ENCODE results near the gene NHERF2. TPM values are rescaled to one million over a fixed set of nuclear protein-coding genes. Genes with fewer than 3 reads are reported as not detected.
A peak's percentile ranks its signal among the peaks of the same experiment; 100 is the strongest.

The NHERF2 gene
- not detected for polyA plus RNA-seq (2012; ENCODE audit: low read depth, missing spikeins)

DNA sequence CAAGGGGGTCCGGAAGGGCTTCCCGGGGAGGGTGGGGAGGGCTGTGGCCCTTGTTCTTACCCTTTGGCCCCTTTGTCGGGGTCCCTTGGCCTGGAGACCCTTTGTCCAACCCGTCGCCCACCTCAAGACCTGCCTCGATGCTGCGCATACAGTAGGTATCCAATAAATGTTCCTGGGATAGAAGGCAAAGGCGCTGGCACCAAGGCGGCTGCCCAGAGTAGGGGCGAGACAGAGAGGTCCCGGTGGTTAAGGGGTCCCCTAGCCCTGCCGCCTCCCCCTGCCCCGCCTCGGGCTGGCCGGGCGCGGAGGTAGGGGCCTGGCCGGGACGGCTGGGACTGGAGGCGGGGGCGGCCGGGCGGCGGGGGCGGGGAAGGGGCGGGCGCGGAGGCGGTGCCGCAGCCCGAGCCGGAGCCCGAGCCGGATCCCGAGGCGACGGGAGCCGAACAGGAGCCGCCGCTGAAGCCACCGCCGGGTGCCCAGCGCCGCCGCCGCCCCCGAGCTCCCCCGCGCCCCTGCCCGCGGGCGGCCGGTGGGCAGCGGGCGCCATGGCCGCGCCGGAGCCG is at the start of gene NHERF2:
Gene NHERF2, plus strand, starts transcription at position 442 of the 563 bp plus-strand sequence. Its CDS starts 104 bp downstream, at position 546.
- DNase-seq (ENCODE audit: insufficient read length, low spot score) (no peak), FAIRE-seq (no peak)
- no peak for TF ChIP-seq POLR2A (IDR thresholded peaks at IDR 0.05; ENCODE audit: low read depth, low read length)
- TF ChIP-seq SPI1 (IDR thresholded peaks at IDR 0.05; ENCODE audit: low read depth, low read length): no peak
- no peak for TF ChIP-seq POLR2AphosphoS5 (IDR thresholded peaks at IDR 0.05; ENCODE audit: low read depth, low read length)
- TF ChIP-seq PAX5 (IDR thresholded peaks at IDR 0.05; ENCODE audit: insufficient read depth, low read length, severe bottlenecking): no peak
- TF ChIP-seq POU2F2 (IDR thresholded peaks at IDR 0.05; ENCODE audit: low read depth, low read length): no peak
- no peak for TF ChIP-seq TAF1 (IDR thresholded peaks at IDR 0.05; ENCODE audit: low read depth, low read length)

DNA sequence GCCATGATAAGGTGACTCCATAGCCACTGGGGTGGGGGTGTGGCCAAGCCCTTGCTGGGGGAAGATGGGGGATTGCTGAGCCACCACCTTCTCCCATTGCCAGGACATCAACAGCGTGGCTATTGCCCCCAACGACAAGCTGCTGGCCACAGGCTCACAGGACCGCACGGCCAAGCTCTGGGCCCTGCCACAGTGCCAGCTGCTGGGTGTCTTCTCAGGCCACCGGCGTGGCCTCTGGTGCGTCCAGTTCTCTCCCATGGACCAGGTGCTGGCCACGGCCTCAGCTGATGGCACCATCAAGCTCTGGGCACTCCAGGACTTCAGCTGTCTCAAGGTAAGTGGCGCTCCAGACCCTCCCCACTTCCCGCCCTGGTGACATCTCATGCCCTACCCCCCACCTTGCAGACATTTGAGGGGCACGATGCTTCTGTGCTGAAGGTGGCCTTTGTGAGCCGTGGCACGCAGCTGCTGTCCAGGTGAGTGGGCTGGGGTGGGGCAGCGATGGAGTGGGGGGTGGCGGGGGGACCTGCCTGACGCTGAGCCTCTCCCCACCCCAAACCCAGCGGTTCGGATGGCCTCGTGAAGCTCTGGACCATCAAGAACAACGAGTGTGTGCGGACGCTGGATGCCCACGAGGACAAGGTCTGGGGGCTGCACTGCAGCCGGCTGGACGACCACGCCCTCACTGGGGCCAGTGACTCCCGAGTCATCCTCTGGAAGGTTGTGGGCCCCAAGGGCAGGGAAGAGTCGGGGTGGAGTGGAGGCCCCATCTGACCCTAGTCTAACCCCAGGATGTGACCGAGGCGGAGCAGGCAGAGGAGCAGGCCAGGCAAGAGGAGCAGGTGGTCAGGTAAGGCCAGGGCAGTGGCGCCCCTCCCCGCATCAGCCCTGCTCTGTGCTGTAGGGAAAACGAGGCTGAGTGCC is 49.5 kb upstream of the NHERF2 start:
- TF ChIP-seq POLR2AphosphoS5 (IDR thresholded peaks at IDR 0.05; ENCODE audit: low read depth, low read length) (no peak), POLR2A (IDR thresholded peaks at IDR 0.05; ENCODE audit: low read depth, low read length) (no peak), PAX5 (IDR thresholded peaks at IDR 0.05; ENCODE audit: insufficient read depth, low read length, severe bottlenecking) (no peak), TAF1 (IDR thresholded peaks at IDR 0.05; ENCODE audit: low read depth, low read length) (no peak), SPI1 (IDR thresholded peaks at IDR 0.05; ENCODE audit: low read depth, low read length) (no peak), POU2F2 (IDR thresholded peaks at IDR 0.05; ENCODE audit: low read depth, low read length) (no peak)
- FAIRE-seq (no peak), DNase-seq (ENCODE audit: insufficient read length, low spot score) (no peak)

DNA sequence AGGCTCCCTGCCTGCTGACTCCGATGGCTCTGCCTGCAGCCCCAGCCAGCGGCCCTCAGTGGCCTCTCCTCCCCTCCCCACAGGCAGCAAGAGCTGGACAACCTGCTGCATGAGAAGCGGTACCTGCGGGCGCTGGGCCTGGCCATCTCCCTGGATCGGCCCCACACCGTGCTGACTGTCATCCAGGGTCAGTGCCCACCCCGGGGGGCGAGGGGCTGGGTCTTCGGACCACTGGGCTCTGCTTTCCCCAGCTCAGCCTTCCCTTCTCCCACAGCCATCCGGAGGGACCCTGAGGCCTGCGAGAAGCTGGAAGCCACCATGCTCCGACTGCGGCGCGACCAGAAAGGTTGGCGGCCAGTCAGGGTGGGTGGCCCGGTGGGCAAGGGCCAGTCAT is 48.8 kb upstream of the NHERF2 start:
- DNase-seq (ENCODE audit: insufficient read length, low spot score) (no peak), FAIRE-seq (no peak)
- no peak for TF ChIP-seq POU2F2 (IDR thresholded peaks at IDR 0.05; ENCODE audit: low read depth, low read length)
- no peak for TF ChIP-seq PAX5 (IDR thresholded peaks at IDR 0.05; ENCODE audit: insufficient read depth, low read length, severe bottlenecking)
- no peak for TF ChIP-seq POLR2AphosphoS5 (IDR thresholded peaks at IDR 0.05; ENCODE audit: low read depth, low read length)
- TF ChIP-seq SPI1 (IDR thresholded peaks at IDR 0.05; ENCODE audit: low read depth, low read length): no peak
- no peak for TF ChIP-seq POLR2A (IDR thresholded peaks at IDR 0.05; ENCODE audit: low read depth, low read length)
- TF ChIP-seq TAF1 (IDR thresholded peaks at IDR 0.05; ENCODE audit: low read depth, low read length): no peak

DNA sequence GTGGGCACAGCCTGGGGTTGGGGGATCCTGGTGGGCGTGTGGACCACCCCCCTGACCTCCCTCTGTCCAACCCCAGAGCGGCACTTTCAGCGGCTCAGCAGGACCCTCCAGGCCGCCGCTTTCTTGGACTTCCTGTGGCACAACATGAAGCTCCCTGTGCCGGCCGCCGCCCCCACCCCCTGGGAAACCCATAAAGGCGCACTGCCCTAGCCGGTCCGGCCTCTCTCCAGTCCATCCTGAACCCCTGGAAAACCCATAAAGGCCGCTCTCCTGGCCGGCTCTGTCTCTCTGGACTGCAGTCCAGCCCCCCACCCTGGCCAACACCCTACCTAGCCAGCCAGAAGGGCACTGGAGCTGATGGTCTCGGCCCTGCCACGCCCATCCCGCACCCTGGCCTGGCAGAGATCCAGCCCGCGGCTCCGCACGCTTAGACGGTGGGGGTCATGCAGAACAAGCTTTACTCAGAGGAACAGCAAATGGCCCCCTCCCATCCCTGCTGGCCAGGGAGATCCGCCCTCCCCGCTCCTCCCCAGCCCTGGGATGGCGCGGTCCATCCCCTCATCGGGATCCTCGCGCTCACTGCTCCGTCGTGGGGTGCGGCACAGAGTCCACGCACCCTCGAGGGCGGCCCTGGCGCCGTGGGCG is 48.1 kb upstream of the NHERF2 start:
- no peak for FAIRE-seq
- DNase-seq (ENCODE audit: insufficient read length, low spot score): no peak
- no peak for TF ChIP-seq POU2F2 (IDR thresholded peaks at IDR 0.05; ENCODE audit: low read depth, low read length)
- no peak for TF ChIP-seq POLR2AphosphoS5 (IDR thresholded peaks at IDR 0.05; ENCODE audit: low read depth, low read length)
- TF ChIP-seq SPI1 (IDR thresholded peaks at IDR 0.05; ENCODE audit: low read depth, low read length): no peak
- TF ChIP-seq PAX5 (IDR thresholded peaks at IDR 0.05; ENCODE audit: insufficient read depth, low read length, severe bottlenecking): no peak
- TF ChIP-seq POLR2A (IDR thresholded peaks at IDR 0.05; ENCODE audit: low read depth, low read length): no peak
- no peak for TF ChIP-seq TAF1 (IDR thresholded peaks at IDR 0.05; ENCODE audit: low read depth, low read length)

DNA sequence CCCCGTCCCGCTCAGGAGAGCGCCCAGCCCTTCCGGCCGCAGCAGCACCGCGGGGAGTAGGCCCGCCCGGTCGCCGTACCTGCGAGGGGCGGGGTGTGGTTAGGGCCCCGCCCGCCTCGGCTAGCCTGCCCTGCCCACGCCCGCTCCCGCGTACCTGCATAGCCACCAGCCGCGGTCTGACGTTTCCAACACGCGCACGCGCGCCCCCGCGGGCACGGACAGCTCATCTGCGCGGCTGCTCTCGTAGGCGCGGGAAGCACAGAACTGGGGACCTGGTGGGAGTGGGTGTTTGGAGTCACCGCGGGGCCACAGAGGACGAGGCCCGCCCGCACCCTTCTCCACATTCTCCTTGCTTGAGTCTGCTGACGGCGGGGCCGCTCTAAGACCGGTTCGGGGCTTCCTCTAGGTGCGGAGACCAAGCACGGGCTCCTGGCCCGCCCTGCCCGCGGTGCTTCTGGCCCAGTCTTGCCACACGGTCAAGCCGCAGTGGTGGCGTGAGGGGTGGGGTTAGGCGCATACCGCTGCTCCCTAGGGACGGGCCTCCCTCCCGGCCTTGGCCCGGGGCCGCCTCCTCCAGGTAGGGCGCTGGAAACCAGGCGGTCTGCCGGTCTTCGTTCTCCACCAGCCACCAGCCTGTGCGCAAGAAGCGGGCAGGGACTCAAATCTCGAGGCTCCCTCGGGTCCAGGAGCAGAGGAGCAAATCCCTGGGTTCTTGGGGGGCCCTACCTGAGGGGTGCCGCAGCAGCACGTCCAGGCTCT is 47.3 kb upstream of the NHERF2 start:
- TF ChIP-seq SPI1 (IDR thresholded peaks at IDR 0.05; ENCODE audit: low read depth, low read length) (no peak), TAF1 (IDR thresholded peaks at IDR 0.05; ENCODE audit: low read depth, low read length) (no peak), POLR2A (IDR thresholded peaks at IDR 0.05; ENCODE audit: low read depth, low read length) (no peak)
- no peak for DNase-seq (ENCODE audit: insufficient read length, low spot score)
- FAIRE-seq: no peak

DNA sequence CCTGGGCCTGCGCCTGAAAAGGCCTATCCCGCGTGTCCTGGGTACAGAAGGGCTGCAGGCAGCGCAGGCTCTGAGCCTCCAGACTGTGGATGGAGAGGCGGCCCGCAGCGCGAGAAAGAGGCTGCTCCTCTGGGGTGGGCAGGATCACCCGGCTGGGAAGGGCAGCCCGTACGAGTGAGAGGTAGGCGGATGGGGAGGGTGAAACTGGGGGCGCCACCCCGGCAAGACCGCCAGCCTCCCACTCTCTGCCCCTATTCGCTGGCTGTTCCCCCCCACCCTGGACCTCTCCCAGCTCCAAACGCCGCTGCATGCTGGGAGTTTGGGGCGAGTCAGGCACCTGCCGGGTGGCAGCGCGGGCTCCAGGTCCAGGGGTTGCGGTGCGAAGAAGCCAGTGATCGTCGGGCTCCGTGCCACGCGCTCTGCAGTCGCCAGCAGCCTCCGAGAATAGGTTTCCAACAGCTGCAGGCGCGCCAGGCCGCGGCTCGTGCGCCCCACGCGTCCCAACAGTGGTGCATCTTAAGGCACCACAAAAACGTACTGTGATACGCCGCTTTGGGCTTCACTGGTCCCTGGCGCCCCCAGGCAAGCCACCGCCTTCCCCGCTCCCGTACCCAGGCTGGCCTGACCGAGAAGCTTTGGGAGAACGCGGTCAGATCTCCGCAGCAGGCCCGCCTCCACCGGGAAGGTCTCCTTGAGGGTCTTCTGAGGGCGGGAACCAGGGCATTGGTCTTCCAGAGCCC is 46.5 kb upstream of the NHERF2 start:
- FAIRE-seq (no peak), DNase-seq (ENCODE audit: insufficient read length, low spot score) (no peak)
- no peak for TF ChIP-seq SPI1 (IDR thresholded peaks at IDR 0.05; ENCODE audit: low read depth, low read length)
- TF ChIP-seq POLR2A (IDR thresholded peaks at IDR 0.05; ENCODE audit: low read depth, low read length): no peak
- no peak for TF ChIP-seq PAX5 (IDR thresholded peaks at IDR 0.05; ENCODE audit: insufficient read depth, low read length, severe bottlenecking)

DNA sequence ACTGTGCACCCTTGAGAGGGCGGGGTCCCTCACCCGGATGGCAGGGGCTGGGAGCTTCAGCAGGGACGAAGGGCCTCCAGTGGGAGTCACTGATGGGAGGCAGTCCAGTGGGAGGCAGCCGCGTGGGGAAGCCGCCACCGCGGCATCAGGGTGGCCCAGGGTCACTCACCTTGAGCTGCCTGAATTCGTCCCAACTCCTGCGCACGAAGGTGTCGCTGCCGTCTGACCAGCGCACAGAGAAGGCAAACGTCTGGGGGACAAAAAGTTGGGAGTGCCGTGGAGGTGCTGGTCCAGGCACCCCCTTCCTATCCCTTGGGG is 46.0 kb upstream of the NHERF2 start:
- no peak for DNase-seq (ENCODE audit: insufficient read length, low spot score)
- peak; percentile 38 for FAIRE-seq
- TF ChIP-seq SPI1 (IDR thresholded peaks at IDR 0.05; ENCODE audit: low read depth, low read length): no peak
- TF ChIP-seq POU2F2 (IDR thresholded peaks at IDR 0.05; ENCODE audit: low read depth, low read length): no peak
- no peak for TF ChIP-seq POLR2AphosphoS5 (IDR thresholded peaks at IDR 0.05; ENCODE audit: low read depth, low read length)
- no peak for TF ChIP-seq TAF1 (IDR thresholded peaks at IDR 0.05; ENCODE audit: low read depth, low read length)
- no peak for TF ChIP-seq POLR2A (IDR thresholded peaks at IDR 0.05; ENCODE audit: low read depth, low read length)
- TF ChIP-seq PAX5 (IDR thresholded peaks at IDR 0.05; ENCODE audit: insufficient read depth, low read length, severe bottlenecking): no peak

DNA sequence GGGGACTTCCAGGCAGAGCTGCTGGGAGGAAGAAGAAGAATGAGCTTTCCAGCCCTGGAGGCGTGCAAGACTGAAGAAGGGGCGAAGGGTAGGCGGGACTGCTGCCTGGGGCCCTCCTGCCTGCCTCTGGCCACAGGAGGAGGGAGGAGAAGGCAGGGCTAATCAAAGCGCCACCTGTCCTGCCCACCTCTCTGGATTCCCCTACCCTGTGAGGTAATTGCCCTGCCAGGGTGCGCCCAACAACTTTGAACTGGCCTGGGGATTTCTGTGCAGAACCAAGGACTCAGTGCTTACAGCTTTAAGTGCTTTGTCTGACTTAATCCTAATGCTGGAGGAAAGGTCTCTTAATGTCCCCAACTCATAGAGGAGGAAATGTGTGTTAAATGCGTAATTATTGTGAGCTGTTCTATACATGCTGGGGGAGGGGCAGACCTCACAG is 45.3 kb upstream of the NHERF2 start, which contains the start of gene NOXO1:
Gene NOXO1, minus strand, starts transcription at position 72 of the 439 bp plus-strand sequence. CDS start 290 bp downstream, outside the sequence.
- peak; percentile 78 for FAIRE-seq
- no peak for DNase-seq (ENCODE audit: insufficient read length, low spot score)
- TF ChIP-seq TAF1 (IDR thresholded peaks at IDR 0.05; ENCODE audit: low read depth, low read length): no peak
- TF ChIP-seq PAX5 (IDR thresholded peaks at IDR 0.05; ENCODE audit: insufficient read depth, low read length, severe bottlenecking): no peak
- no peak for TF ChIP-seq POLR2A (IDR thresholded peaks at IDR 0.05; ENCODE audit: low read depth, low read length)
- no peak for TF ChIP-seq POU2F2 (IDR thresholded peaks at IDR 0.05; ENCODE audit: low read depth, low read length)
- TF ChIP-seq POLR2AphosphoS5 (IDR thresholded peaks at IDR 0.05; ENCODE audit: low read depth, low read length): no peak
- TF ChIP-seq SPI1 (IDR thresholded peaks at IDR 0.05; ENCODE audit: low read depth, low read length): no peak
